Breast epithelium (tissue), 3 donors: Measurements from ENCODE around the gene ENDOD1.

Experiments
- CTCF ChIP-seq, 3 donors: fragments of 450-650 bp; IDR thresholded peaks; one replicate each; pipeline ENCODE4 v1.5.1; 2016 to 2017; ENCODE audit warnings: antibody characterized with exemption in 3 of 3, mild to moderate bottlenecking in 3 of 3, moderate library complexity in 3 of 3
- POLR2A ChIP-seq: fragments of 450-650 bp; IDR thresholded peaks from one replicate; pipeline ENCODE4 v1.6.1; 2016; ENCODE audit warnings: antibody characterized with exemption, mild to moderate bottlenecking, moderate library complexity
- POLR2AphosphoS5 ChIP-seq, 3 donors: sonication (generic); formaldehyde crosslinking; IDR thresholded peaks; one replicate each; pipeline ENCODE4 v1.6.1; 2017; ENCODE audit warnings: antibody characterized with exemption in 3 of 3

- TF ChIP-seq CTCF (IDR thresholded peaks at IDR 0.05) = no peak
- no peak for TF ChIP-seq POLR2A
- TF ChIP-seq POLR2AphosphoS5 (IDR thresholded peaks at IDR 0.05) = no peak
Measured at GRCh38 chr11:95078526-95078925, 11.1 kb upstream of the ENDOD1 start.
